IMR-90 (cell line): ENCODE measurements around the gene MARCKSL1. TPM values are rescaled to one million over a fixed set of nuclear protein-coding genes. Genes with fewer than 3 reads are reported as not detected.

Experiments used
- ATAC-seq: fragments of 200-7000 bp; cut with Tn5 transposase; 2 replicates; pipeline ENCODE4 v1.9.1; 2020; ENCODE audit warnings: low read depth, mild to moderate bottlenecking, moderate library complexity
- BruUV-seq: library from RNA; stranded (reverse); fragments of 400-500 nt; replicated peaks from 2 replicates; lab custom pipeline; 2021; lab: Mats Ljungman, UMichigan
- CTCF ChIA-PET: fragments of 300-600 bp; formaldehyde crosslinking; extraction: SDS; loops from one replicate; lab custom pipeline; 2021; ENCODE audit warnings: antibody characterized with exemption; lab: Yijun Ruan, JAX
- POLR2A ChIA-PET: fragments of 300-600 bp; sonication (Branson Sonifier 250); formaldehyde crosslinking; loops from one replicate; lab custom pipeline; 2022; ENCODE audit warnings: antibody characterized with exemption; ENCODE audit not compliant: unreplicated experiment; lab: Charles Lee
- DNase-seq: peaks from one replicate; pipeline ENCODE4 v3.0.0; 2013
- H2AFZ ChIP-seq: replicated peaks from 2 replicates; pipeline ENCODE3; 2013; ENCODE audit warnings: low read length, mild to moderate bottlenecking; ENCODE audit not compliant: poor library complexity
- H2AK5ac ChIP-seq: 2 replicates; pipeline ENCODE4 v1.6.1; 2013; ENCODE audit warnings: low read depth, low read length, inconsistent platforms
- H2AK9ac ChIP-seq: replicated peaks from 2 replicates; pipeline ENCODE3; 2013; ENCODE audit warnings: mild to moderate bottlenecking, low read depth, low read length, moderate library complexity; ENCODE audit not compliant: poor library complexity
- H2BK120ac ChIP-seq: 2 replicates; pipeline ENCODE4 v1.6.1; 2013; ENCODE audit warnings: low read depth, low read length, inconsistent platforms
- H2BK15ac ChIP-seq: 3 replicates; pipeline ENCODE4 v1.6.1; 2013; ENCODE audit warnings: low read depth, low read length, inconsistent platforms
- H2BK20ac ChIP-seq: 2 replicates; pipeline ENCODE4 v1.6.1; 2013; ENCODE audit warnings: low read depth, mild to moderate bottlenecking, inconsistent platforms, low read length, moderate library complexity
- H2BK5ac ChIP-seq: 2 replicates; pipeline ENCODE4 v1.6.1; 2013; ENCODE audit warnings: mild to moderate bottlenecking, low read depth, low read length, inconsistent platforms; ENCODE audit not compliant: poor library complexity, severe bottlenecking
- H3K14ac ChIP-seq: replicated peaks from 2 replicates; pipeline ENCODE4 v1.6.1; 2013; ENCODE audit warnings: low read depth, low read length, inconsistent platforms
- H3K18ac ChIP-seq: 2 replicates; pipeline ENCODE4 v1.6.1; 2013; ENCODE audit warnings: low read depth, low read length, control low read depth
- H3K23ac ChIP-seq: 2 replicates; pipeline ENCODE4 v1.6.1; 2013; ENCODE audit warnings: low read depth, low read length, inconsistent platforms
- H3K27ac ChIP-seq: 2 replicates; pipeline ENCODE4 v1.5.1; 2013; ENCODE audit warnings: mild to moderate bottlenecking, control low read depth, low read length; ENCODE audit not compliant: insufficient read depth
- H3K27me3 ChIP-seq: 2 replicates; pipeline ENCODE4 v1.6.1; 2013; ENCODE audit warnings: low read length; ENCODE audit not compliant: control insufficient read depth, insufficient read depth
- H3K36me3 ChIP-seq: 2 replicates; pipeline ENCODE4 v1.6.1; 2013; ENCODE audit warnings: low read length, mixed read lengths; ENCODE audit not compliant: control insufficient read depth, insufficient read depth
- H3K4ac ChIP-seq: 2 replicates; pipeline ENCODE4 v1.6.1; 2013; ENCODE audit warnings: low read depth, low read length, inconsistent platforms
- H3K4me1 ChIP-seq: 2 replicates; pipeline ENCODE4 v1.6.1; 2013; ENCODE audit warnings: low read length, mixed read lengths; ENCODE audit not compliant: control insufficient read depth, insufficient read depth
- H3K4me2 ChIP-seq: 2 replicates; pipeline ENCODE4 v1.6.1; 2013; ENCODE audit warnings: low read depth, mild to moderate bottlenecking, control low read depth, low read length, moderate library complexity
- H3K4me3 ChIP-seq: 2 replicates; pipeline ENCODE4 v1.5.1; 2013; ENCODE audit warnings: low read depth, mild to moderate bottlenecking, control low read depth, low read length, moderate library complexity; ENCODE audit not compliant: insufficient read depth
- H3K56ac ChIP-seq: 2 replicates; pipeline ENCODE4 v1.6.1; 2013; ENCODE audit warnings: low read length, inconsistent platforms; ENCODE audit not compliant: insufficient read depth; ENCODE audit errors: extremely low read depth
- H3K79me1 ChIP-seq, 2 experiments: 2 replicates each; pipeline ENCODE4 v1.6.1; 2013; ENCODE audit warnings: low read length in 2 of 2, inconsistent platforms in 1 of 2, low read depth in 1 of 2
- H3K9ac ChIP-seq: 2 replicates; pipeline ENCODE4 v1.6.1; 2013; ENCODE audit warnings: low read depth, low read length, control low read depth
- H3K9me1 ChIP-seq: 2 replicates; pipeline ENCODE4 v1.6.1; 2013; ENCODE audit warnings: low read length, inconsistent platforms; ENCODE audit not compliant: insufficient read depth
- H3K9me3 ChIP-seq: 2 replicates; pipeline ENCODE4 v1.6.1; 2013; ENCODE audit warnings: low read length; ENCODE audit not compliant: control insufficient read depth, insufficient read depth
- H4K20me1 ChIP-seq: 2 replicates; pipeline ENCODE4 v1.6.1; 2013; ENCODE audit warnings: low read length, inconsistent platforms; ENCODE audit not compliant: insufficient read depth
- H4K5ac ChIP-seq: 2 replicates; pipeline ENCODE4 v1.6.1; 2013; ENCODE audit warnings: mild to moderate bottlenecking, low read depth, low read length, control low read depth
- H4K8ac ChIP-seq, 2 experiments: 2 replicates each; pipeline ENCODE4 v1.6.1; 2013; ENCODE audit warnings: low read depth in 2 of 2, low read length in 2 of 2, control low read depth in 1 of 2, inconsistent platforms in 1 of 2
- H4K91ac ChIP-seq: 2 replicates; pipeline ENCODE4 v1.6.1; 2013; ENCODE audit warnings: low read depth, low read length, inconsistent platforms; ENCODE audit not compliant: insufficient read depth
- BHLHE40 ChIP-seq: fragments of 150-350 bp; IDR thresholded peaks from 2 replicates; pipeline ENCODE4 v1.6.1; 2016; ENCODE audit warnings: mild to moderate bottlenecking, low read depth, low read length
- CEBPB ChIP-seq: IDR thresholded peaks from 2 replicates; pipeline ENCODE4 v1.6.1; 2012; ENCODE audit warnings: low read depth, low read length, improper control_type of control experiment
- ELK1 ChIP-seq: fragments of 150-350 bp; IDR thresholded peaks from 2 replicates; pipeline ENCODE4 v1.6.1; 2016; ENCODE audit warnings: low read depth, mild to moderate bottlenecking, low read length, moderate library complexity, borderline replicate concordance
- FOS ChIP-seq: fragments of 150-350 bp; IDR thresholded peaks from 2 replicates; pipeline ENCODE4 v1.6.1; 2016; ENCODE audit warnings: low read depth, low read length
- MAFK ChIP-seq: IDR thresholded peaks from 2 replicates; pipeline ENCODE4 v1.6.1; 2012; ENCODE audit warnings: low read depth, low read length, improper control_type of control experiment
- MAZ ChIP-seq: IDR thresholded peaks from 2 replicates; pipeline ENCODE4 v1.6.1; 2012; ENCODE audit warnings: low read depth, mild to moderate bottlenecking, low read length, improper control_type of control experiment, moderate library complexity, borderline replicate concordance
- MXI1 ChIP-seq: IDR thresholded peaks from 2 replicates; pipeline ENCODE4 v1.6.1; 2012; ENCODE audit warnings: low read depth, mild to moderate bottlenecking, low read length, moderate library complexity, borderline replicate concordance
- NFE2L2 ChIP-seq: fragments of 150-350 bp; IDR thresholded peaks from 2 replicates; pipeline ENCODE4 v1.6.1; 2016; ENCODE audit warnings: low read depth, mild to moderate bottlenecking, low read length
- POLR2A ChIP-seq: IDR thresholded peaks from 2 replicates; pipeline ENCODE4 v1.6.1; 2012; ENCODE audit warnings: mild to moderate bottlenecking, low read depth, low read length
- RAD21 ChIP-seq: IDR thresholded peaks from 2 replicates; pipeline ENCODE4 v1.6.1; 2012; ENCODE audit warnings: low read length, improper control_type of control experiment
- RCOR1 ChIP-seq: IDR thresholded peaks from 2 replicates; pipeline ENCODE4 v1.6.1; 2012; ENCODE audit warnings: mild to moderate bottlenecking, low read length, improper control_type of control experiment; ENCODE audit not compliant: insufficient replicate concordance
- RFX5 ChIP-seq: IDR thresholded peaks from 2 replicates; pipeline ENCODE4 v1.8.0; 2012; ENCODE audit warnings: low read depth, mild to moderate bottlenecking, low read length, moderate library complexity
- SMC3 ChIP-seq: fragments of 150-350 bp; IDR thresholded peaks from 2 replicates; pipeline ENCODE4 v1.6.1; 2016; ENCODE audit warnings: low read depth, mild to moderate bottlenecking, antibody characterized with exemption, low read length, moderate library complexity
- USF2 ChIP-seq: fragments of 150-350 bp; IDR thresholded peaks from 2 replicates; pipeline ENCODE4 v1.6.1; 2017; ENCODE audit warnings: mild to moderate bottlenecking, antibody characterized with exemption, low read length, low read depth
- WGBS, 2 experiments: methylation state at CpG; one replicate each; pipeline versions ENCODE4 v1.1.5 to v1.1.7; 2013; ENCODE audit warnings: missing lambda C conversion rate in 2 of 2; ENCODE audit not compliant: insufficient read length in 1 of 2; ENCODE audit errors: extremely low coverage in 2 of 2; 5-methylcytosine and 5-hydroxymethylcytosine counted together
- dilution Hi-C: fragments of 300-500 bp; cut with HindIII; formaldehyde crosslinking; loops from one replicate; pipeline ENCODE4 v1.14.3; 2018; ENCODE audit warnings: low sequenced_read_pairs; ENCODE audit not compliant: unreplicated experiment
- in situ Hi-C: fragments of 300-500 bp; cut with MboI; formaldehyde crosslinking; loops from 3 replicates; pipeline ENCODE4 v1.14.3; 2019; ENCODE audit warnings: low sequenced_read_pairs, inconsistent platforms, mixed read lengths
- intact Hi-C: fragments of 100-400 bp; cut with micrococcal nuclease; formaldehyde crosslinking; loops from 2 replicates; pipeline ENCODE4 v1.10.0; 2022
- polyA plus RNA-seq, 3 experiments: library from polyadenylated mRNA; depleted of rRNA; stranded (reverse); fragments of >200 nt; gene quantifications; 2 replicates each; pipeline ENCODE4 v1.2.3, GENCODE V29; 2012; ENCODE audit warnings: low replicate concordance in 1 of 3
- total RNA-seq: library from RNA; depleted of rRNA; stranded (reverse); fragments of >200 nt; gene quantifications from 2 replicates; pipeline ENCODE4 v1.2.3, GENCODE V29; 2012

MARCKSL1 gene
- total and polyA plus RNA-seq, 2 of the 4 experiments (the other 2 are of a cell fraction), result 37.5 to 218 TPM

GRCh38 chr1:32351399-32352238 lies 15.6 kb upstream of the MARCKSL1 start:
- Histone ChIP-seq H3K4me2 (peak overlapping the region; percentile 85), H2AFZ (peak overlapping the region; percentile 93), H2BK5ac (peak overlapping the region; percentile 87), H3K27ac (peak overlapping the region; percentile 95), H3K79me1 (peaks cover 8 to 30% of the 10 kb centered on the region in 2 experiments; a peak in 3 of 4 replicates), H3K56ac (peak overlapping the region; percentile 78), H3K9me3 (no peaks in the 10 kb centered on the region), H2BK120ac (peak overlapping the region; percentile 86), H2AK5ac (peak overlapping the region; percentile 94; the same call in 1 of the 2 replicates), H3K9ac (peak overlapping the region; percentile 87), H4K5ac (peak overlapping the region; percentile 90), H2BK20ac (peak overlapping the region; percentile 44; the same call in 1 of the 2 replicates), H4K91ac (peak overlapping the region; percentile 94), H3K4me1 (peaks cover 26% of the 10 kb centered on the region), H3K27me3 (no peaks in the 10 kb centered on the region), H3K9me1 (peaks cover 18% of the 10 kb centered on the region), H3K23ac (peak overlapping the region; percentile 69), H3K36me3 (peaks cover 4% of the 10 kb centered on the region; the same call in 1 of the 2 replicates), H4K8ac (peak overlapping the region; percentile 83 to 91), H4K20me1 (no peaks in the 10 kb centered on the region), H3K4me3 (peak overlapping the region; percentile 85), H2AK9ac (peak overlapping the region; percentile 94), H2BK15ac (peak overlapping the region; percentile 94; the same call in 2 of the 3 replicates), H3K4ac (peak overlapping the region; percentile 79), H3K14ac (peak overlapping the region; percentile 87), H3K18ac (peak overlapping the region; percentile 92)
- no TSS peak for BruUV-seq
- CTCF ChIA-PET, result no interaction called here
- ATAC-seq, result peak; percentile 91
- POLR2A ChIA-PET, result interaction anchor here (0.8 to 1.5 kb wide), 2 partner anchors 12 to 15 kb away, joined by 3 to 4 read pairs; partner anchors contain the start of gene MARCKSL1
- dilution Hi-C loops (no loop called here), intact Hi-C loops (loop anchor here (1.0 kb wide), 1 partner anchor 15 kb away; the partner anchor contains the start of gene MARCKSL1), in situ Hi-C loops (no loop called here)
- WGBS, 2 experiments, result 0% methylated on average over 41 of the region's 75 CpGs; no CpG with 5 or more reads in 1 of the 2 experiments
- peak; percentile 88 for DNase-seq
- peak; percentile 30; the same call in 1 of the 2 replicates for TF ChIP-seq USF2
- TF ChIP-seq ELK1, result no peak
- TF ChIP-seq FOS, result no peak
- 0 out of 2 replicates have a peak, but pooled peaks have one; percentile 12 for TF ChIP-seq RAD21
- peak; percentile 82; the same call in 1 of the 2 replicates for TF ChIP-seq MAZ
- no peak for TF ChIP-seq SMC3
- peak; percentile 97 for TF ChIP-seq BHLHE40
- TF ChIP-seq NFE2L2, result no peak
- no peak; the same call in 1 of the 2 replicates for TF ChIP-seq MXI1
- no peak for TF ChIP-seq CEBPB
- TF ChIP-seq MAFK, result no peak
- TF ChIP-seq POLR2A, result peak; percentile 85
- no peak for TF ChIP-seq RFX5
- no peak for TF ChIP-seq RCOR1
